ENCODE results near the gene CADM3. TPM values are rescaled to one million over a fixed set of nuclear protein-coding genes. Genes with fewer than 3 reads are reported as not detected.

Gene CADM3
- total and polyA plus RNA-seq, 2 experiments from 2014 or later, result 2.0 to 4.4 TPM

DNA sequence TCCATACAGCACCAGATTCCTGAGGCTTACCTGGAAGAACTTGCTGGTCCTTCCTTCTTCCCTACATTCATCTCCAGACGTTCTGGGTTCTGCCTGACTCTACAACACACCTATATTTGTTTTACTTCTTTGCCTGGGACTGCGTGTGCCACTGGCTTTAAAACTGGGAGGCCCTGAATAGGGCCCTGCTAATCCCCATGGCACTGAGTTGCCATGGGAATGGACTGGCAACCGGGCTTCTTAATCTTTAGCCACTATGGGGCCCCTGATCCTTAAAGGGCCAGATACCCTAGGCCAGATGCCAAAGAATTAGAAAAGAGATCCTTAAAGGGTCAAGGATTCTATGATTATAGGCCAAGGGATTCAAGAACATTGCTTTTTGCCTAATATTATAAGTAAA is 24.4 kb upstream of the CADM3 start:
- Histone ChIP-seq H3K9me2 (ENCODE audit: insufficient read depth) (peaks cover 5% of the 10 kb centered on the region; the same call in 1 of the 2 replicates), H3K4me3 (no peak overlapping the region), H3K4me2 (no peak overlapping the region), H3K36me3 (ENCODE audit: insufficient read depth) (no peaks in the 10 kb centered on the region), H3K79me2 (replicated peaks; ENCODE audit: insufficient read depth) (no peaks in the 10 kb centered on the region), H2AFZ (no peak overlapping the region), H3K27ac (ENCODE audit: low read depth) (no peak overlapping the region), H3K4me1 (ENCODE audit: insufficient read depth) (peaks cover 5% of the 10 kb centered on the region; the same call in 1 of the 2 replicates), H3K27me3 (ENCODE audit: insufficient read depth) (no peaks in the 10 kb centered on the region), H3F3A (replicated peaks; ENCODE audit: low read depth) (no peaks in the 10 kb centered on the region), H4K20me1 (replicated peaks; ENCODE audit: insufficient read depth) (no peaks in the 10 kb centered on the region; the same call in 1 of the 2 replicates)
- Mint-ChIP-seq H3K36me3 (ENCODE audit: low read depth) (peaks cover 8% of the 10 kb centered on the region; the same call in 1 of the 3 replicates), H3K4me1 (no peaks in the 10 kb centered on the region), H3K4me3 (no peak overlapping the region), H3K27me3 (ENCODE audit: insufficient read depth, low read depth, poor library complexity) (no peaks in the 10 kb centered on the region), H3K9me3 (no peaks in the 10 kb centered on the region), H3K27ac (no peak overlapping the region)
- TF ChIP-seq EZH2phosphoT487 (IDR thresholded peaks at IDR 0.05; ENCODE audit: unreplicated experiment), result no peak
- no peak for TF ChIP-seq EZH2 (IDR thresholded peaks at IDR 0.05; ENCODE audit: low read depth, unreplicated experiment)
- TF ChIP-seq STAT1 (IDR thresholded peaks at IDR 0.05; ENCODE audit: unreplicated experiment), result no peak
- TF ChIP-seq, protein P1, sequence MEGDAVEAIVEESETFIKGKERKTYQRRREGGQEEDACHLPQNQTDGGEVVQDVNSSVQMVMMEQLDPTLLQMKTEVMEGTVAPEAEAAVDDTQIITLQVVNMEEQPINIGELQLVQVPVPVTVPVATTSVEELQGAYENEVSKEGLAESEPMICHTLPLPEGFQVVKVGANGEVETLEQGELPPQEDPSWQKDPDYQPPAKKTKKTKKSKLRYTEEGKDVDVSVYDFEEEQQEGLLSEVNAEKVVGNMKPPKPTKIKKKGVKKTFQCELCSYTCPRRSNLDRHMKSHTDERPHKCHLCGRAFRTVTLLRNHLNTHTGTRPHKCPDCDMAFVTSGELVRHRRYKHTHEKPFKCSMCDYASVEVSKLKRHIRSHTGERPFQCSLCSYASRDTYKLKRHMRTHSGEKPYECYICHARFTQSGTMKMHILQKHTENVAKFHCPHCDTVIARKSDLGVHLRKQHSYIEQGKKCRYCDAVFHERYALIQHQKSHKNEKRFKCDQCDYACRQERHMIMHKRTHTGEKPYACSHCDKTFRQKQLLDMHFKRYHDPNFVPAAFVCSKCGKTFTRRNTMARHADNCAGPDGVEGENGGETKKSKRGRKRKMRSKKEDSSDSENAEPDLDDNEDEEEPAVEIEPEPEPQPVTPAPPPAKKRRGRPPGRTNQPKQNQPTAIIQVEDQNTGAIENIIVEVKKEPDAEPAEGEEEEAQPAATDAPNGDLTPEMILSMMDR (conservative IDR thresholded peaks at IDR 0.05; ENCODE audit: low read depth in 2 of 2), result no peak
- TF ChIP-seq, protein P2, sequence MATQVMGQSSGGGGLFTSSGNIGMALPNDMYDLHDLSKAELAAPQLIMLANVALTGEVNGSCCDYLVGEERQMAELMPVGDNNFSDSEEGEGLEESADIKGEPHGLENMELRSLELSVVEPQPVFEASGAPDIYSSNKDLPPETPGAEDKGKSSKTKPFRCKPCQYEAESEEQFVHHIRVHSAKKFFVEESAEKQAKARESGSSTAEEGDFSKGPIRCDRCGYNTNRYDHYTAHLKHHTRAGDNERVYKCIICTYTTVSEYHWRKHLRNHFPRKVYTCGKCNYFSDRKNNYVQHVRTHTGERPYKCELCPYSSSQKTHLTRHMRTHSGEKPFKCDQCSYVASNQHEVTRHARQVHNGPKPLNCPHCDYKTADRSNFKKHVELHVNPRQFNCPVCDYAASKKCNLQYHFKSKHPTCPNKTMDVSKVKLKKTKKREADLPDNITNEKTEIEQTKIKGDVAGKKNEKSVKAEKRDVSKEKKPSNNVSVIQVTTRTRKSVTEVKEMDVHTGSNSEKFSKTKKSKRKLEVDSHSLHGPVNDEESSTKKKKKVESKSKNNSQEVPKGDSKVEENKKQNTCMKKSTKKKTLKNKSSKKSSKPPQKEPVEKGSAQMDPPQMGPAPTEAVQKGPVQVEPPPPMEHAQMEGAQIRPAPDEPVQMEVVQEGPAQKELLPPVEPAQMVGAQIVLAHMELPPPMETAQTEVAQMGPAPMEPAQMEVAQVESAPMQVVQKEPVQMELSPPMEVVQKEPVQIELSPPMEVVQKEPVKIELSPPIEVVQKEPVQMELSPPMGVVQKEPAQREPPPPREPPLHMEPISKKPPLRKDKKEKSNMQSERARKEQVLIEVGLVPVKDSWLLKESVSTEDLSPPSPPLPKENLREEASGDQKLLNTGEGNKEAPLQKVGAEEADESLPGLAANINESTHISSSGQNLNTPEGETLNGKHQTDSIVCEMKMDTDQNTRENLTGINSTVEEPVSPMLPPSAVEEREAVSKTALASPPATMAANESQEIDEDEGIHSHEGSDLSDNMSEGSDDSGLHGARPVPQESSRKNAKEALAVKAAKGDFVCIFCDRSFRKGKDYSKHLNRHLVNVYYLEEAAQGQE (IDR thresholded peaks at IDR 0.05; ENCODE audit: unreplicated experiment), result no peak
- no peak for TF ChIP-seq POLR2AphosphoS5 (IDR thresholded peaks at IDR 0.05; ENCODE audit: low read depth)
- TF ChIP-seq, protein P3, sequence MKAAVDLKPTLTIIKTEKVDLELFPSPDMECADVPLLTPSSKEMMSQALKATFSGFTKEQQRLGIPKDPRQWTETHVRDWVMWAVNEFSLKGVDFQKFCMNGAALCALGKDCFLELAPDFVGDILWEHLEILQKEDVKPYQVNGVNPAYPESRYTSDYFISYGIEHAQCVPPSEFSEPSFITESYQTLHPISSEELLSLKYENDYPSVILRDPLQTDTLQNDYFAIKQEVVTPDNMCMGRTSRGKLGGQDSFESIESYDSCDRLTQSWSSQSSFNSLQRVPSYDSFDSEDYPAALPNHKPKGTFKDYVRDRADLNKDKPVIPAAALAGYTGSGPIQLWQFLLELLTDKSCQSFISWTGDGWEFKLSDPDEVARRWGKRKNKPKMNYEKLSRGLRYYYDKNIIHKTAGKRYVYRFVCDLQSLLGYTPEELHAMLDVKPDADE (IDR thresholded peaks at IDR 0.05), result no peak
- TF ChIP-seq, protein P4, sequence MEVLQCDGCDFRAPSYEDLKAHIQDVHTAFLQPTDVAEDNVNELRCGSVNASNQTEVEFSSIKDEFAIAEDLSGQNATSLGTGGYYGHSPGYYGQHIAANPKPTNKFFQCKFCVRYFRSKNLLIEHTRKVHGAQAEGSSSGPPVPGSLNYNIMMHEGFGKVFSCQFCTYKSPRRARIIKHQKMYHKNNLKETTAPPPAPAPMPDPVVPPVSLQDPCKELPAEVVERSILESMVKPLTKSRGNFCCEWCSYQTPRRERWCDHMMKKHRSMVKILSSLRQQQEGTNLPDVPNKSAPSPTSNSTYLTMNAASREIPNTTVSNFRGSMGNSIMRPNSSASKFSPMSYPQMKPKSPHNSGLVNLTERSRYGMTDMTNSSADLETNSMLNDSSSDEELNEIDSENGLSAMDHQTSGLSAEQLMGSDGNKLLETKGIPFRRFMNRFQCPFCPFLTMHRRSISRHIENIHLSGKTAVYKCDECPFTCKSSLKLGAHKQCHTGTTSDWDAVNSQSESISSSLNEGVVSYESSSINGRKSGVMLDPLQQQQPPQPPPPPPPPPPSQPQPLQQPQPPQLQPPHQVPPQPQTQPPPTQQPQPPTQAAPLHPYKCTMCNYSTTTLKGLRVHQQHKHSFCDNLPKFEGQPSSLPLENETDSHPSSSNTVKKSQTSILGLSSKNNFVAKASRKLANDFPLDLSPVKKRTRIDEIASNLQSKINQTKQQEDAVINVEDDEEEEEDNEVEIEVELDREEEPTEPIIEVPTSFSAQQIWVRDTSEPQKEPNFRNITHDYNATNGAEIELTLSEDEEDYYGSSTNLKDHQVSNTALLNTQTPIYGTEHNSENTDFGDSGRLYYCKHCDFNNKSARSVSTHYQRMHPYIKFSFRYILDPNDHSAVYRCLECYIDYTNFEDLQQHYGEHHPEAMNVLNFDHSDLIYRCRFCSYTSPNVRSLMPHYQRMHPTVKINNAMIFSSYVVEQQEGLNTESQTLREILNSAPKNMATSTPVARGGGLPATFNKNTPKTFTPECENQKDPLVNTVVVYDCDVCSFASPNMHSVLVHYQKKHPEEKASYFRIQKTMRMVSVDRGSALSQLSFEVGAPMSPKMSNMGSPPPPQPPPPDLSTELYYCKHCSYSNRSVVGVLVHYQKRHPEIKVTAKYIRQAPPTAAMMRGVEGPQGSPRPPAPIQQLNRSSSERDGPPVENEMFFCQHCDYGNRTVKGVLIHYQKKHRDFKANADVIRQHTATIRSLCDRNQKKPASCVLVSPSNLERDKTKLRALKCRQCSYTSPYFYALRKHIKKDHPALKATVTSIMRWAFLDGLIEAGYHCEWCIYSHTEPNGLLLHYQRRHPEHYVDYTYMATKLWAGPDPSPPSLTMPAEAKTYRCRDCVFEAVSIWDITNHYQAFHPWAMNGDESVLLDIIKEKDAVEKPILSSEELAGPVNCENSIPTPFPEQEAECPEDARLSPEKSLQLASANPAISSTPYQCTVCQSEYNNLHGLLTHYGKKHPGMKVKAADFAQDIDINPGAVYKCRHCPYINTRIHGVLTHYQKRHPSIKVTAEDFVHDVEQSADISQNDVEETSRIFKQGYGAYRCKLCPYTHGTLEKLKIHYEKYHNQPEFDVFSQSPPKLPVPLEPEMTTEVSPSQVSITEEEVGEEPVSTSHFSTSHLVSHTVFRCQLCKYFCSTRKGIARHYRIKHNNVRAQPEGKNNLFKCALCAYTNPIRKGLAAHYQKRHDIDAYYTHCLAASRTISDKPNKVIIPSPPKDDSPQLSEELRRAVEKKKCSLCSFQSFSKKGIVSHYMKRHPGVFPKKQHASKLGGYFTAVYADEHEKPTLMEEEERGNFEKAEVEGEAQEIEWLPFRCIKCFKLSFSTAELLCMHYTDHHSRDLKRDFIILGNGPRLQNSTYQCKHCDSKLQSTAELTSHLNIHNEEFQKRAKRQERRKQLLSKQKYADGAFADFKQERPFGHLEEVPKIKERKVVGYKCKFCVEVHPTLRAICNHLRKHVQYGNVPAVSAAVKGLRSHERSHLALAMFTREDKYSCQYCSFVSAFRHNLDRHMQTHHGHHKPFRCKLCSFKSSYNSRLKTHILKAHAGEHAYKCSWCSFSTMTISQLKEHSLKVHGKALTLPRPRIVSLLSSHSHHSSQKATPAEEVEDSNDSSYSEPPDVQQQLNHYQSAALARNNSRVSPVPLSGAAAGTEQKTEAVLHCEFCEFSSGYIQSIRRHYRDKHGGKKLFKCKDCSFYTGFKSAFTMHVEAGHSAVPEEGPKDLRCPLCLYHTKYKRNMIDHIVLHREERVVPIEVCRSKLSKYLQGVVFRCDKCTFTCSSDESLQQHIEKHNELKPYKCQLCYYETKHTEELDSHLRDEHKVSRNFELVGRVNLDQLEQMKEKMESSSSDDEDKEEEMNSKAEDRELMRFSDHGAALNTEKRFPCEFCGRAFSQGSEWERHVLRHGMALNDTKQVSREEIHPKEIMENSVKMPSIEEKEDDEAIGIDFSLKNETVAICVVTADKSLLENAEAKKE (CRISPR knock-in tag; IDR thresholded peaks at IDR 0.05), result no peak
- ATAC-seq (no peak), DNase-seq (ENCODE audit: low spot score) (no peak)
